Measurements from ENCODE around the gene STON2.

Gene STON2

DNA sequence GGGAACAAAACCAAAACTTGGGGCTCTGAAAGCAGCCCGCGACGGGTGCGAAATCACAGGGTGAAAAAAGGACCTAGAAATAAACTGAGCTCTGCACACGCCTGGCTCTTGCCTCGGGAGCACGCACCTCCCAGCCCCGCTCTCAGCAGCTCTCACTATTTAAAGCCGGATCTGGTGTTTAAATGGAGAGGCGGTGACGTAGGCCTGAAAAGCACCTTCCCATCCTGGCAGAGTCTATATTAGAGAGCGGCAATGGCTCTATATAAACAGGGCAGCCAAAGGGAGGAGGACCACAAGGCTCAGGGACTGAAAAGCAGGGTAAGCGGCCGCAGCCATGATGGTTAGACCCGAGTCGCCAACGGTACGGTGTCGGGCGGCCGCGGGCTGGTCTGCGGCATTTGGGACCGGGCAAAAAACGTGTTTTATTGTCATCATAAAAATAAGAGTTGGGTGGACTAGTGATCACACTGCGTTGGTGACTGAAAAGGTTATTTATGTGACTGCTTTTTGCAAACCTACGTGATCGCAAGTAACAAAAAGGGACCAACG is 180.8 kb downstream of the STON2 start:
- no peak for TF ChIP-seq ZNF274 (IDR thresholded peaks at IDR 0.05; ENCODE audit: low read depth, low read length)

DNA sequence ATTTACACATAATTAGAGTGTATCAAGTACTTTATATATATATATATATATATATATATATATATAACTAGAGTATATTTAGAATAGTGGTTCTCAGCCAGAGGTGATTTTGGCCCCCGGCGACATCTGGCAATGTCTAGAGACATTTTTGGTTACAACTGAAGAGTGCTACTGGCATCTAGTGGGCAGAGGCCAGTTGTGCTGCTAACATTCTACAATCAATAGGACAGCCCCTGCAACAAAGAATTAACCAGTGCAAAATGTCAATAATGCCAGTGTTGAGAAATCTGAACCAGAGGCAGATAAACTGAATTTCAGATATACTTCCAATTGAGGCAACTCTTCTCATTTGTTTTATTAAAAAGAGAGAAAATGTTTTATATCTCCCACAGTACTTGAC is 188.3 kb downstream of the STON2 start:
- TF ChIP-seq ZNF274 (IDR thresholded peaks at IDR 0.05; ENCODE audit: low read depth, low read length): no peak
- no peak overlapping the region for H3K4me3 ChIP-seq (ENCODE audit: low read length)

More for the DNA sequence above, 180.8 kb downstream of the STON2 start:
- H3K4me3 ChIP-seq (ENCODE audit: low read length): peak overlapping the region; percentile 99
